Activated CD8-positive, alpha-beta memory T cell treated with anti-CD3 and anti-CD28 coated beads for 24 hours (primary cell): ENCODE data around the gene BOLA2B.
"Not testable (repeated sequence)": the region's sequence is repeated elsewhere in the genome, so short reads cannot be mapped to it uniquely, and the experiment has no call there.

Source experiments
- DNase-seq: peaks from one replicate; pipeline ENCODE4 v3.0.0-alpha.2; 2020

Gene BOLA2B

DNA sequence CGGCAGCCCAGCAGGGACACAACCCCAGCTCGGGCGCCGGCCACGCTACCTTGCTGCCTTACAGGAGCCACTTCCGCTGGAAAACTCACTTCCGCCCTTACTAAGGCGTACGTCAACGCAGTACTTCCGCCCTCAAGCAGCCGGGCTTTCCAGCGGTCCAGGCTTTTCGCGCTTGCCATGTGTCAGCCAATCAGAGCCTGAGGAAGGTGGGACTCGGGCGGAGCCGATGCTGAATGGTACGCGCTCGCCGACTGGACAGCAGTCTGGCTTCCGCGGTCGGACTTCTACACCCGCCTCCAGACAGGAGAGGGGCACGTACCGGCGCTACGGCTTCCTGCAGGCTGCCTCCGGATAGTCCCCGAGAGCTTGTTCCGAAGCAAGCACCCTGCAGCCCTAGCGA, at the start of gene BOLA2B, which contains the start of gene SLX1A:
Gene BOLA2B, minus strand, starts transcription at position 52 of the 400 bp plus-strand sequence. CDS start 71 bp downstream, outside the sequence.
Gene SLX1A, plus strand, starts transcription at position 261 of the 400 bp plus-strand sequence. CDS start 210 bp downstream, outside the sequence.
- DNase-seq = not testable (repeated sequence)

DNA sequence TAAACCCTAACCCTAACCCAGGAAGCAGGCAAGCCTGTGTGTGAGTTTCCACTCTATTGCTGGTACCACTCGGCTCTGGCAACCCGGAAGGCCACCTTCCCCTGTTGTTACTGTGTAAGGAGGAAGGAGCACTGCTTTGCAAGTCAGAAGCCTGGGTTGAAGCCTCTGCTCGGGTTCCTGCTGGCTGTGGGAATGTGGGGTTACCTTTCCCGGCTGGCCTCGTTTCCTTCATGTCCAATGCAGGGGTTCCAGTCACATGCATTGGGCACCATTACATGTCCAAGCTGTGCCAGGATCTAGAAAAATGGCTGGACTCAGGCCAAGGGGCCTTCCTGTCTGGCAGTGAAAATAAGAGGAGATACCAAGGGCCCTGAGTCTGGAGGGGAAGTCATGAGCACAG, 23.6 kb upstream of the BOLA2B start:
- DNase-seq = not testable (repeated sequence)

DNA sequence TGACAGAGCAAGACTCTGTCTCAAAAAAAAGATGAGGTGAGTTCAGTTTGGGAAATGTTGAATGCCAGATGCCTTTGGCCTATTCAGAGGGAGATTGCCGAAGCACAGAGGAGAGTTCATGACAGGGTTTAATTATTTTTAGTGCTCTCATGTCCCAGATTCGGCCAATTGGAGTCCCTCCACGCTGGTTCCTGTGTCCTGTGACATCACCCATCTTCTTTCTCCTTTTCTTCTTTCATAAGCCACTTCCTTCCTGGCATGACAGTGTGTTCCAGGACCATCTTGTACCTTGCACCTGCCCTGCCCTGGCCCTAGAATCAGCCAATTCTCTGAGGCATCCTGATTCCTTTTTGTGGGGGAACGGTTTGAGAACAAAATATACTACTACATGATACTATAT, 17.9 kb upstream of the BOLA2B start:
- not testable (repeated sequence) for DNase-seq

DNA sequence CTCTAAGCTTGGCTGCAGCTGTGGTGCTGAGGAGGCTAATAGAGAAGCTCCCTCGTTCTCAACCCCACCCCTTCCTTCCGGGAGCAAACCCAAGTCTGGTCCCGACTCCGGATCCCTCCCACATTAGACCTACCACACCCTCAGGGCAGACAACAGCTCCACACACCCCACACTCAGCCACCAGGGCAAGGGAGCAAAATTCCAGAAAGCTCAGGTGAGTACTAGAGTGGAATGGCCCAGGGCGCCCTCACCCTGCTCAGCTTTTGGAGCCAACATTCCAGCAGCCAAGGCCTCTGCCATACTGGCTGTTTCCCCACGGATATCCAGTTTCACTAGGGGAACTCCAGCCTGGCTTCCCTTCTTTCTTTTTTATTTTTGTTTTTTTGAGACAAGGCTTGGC, 15.6 kb upstream of the BOLA2B start:
- peak; percentile 53 for DNase-seq

DNA sequence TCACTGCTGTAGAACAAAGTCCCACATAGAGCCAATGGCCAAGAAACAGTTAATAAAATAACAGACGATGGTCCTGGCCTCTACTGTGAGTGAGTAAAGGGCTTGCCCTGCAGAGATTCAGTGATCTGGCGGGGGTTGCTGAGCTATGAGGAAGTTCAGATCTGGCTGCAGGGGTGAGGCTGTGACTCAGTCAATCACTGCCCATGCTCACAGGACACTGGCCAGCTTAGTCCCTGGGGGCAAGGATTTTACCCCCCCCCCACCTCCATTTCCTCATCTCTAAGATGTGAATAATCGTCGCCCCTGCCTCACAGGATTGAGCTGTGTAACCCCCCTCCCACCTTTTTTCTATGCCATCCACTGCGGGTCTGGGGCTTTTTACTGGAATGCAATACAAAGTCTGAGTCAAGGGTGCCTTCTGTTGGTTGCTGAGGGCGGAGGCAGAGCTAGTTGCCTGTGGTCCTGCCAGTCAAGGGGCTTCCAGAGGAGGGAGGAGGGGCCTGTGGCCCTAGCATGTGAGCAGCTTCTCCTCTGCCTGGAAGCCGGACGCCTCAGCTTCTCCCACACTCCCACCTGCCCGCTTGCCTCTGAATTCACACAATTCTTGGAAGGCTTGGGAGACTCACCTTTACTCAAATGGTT, 13.7 kb upstream of the BOLA2B start:
- peak; percentile 52 for DNase-seq

DNA sequence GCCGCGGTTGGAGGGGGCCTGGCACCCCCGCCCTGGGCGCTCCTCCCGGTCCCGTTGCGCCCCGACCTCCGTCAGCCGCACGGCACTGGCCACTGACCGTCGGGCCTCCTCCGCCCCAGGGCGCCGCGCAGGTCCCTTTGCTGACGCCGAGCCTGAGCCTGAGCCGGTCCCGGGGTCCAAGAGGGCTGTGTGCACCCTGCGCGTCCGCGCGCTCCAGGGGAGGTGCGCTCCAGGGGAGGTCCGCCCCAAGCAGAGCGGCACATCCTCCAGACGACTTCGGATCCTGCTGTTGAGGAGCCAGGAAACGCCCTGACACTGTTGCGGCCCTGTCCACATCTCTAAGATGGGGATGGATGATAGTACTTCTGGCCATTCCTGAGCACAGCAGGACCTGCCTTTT, 12.8 kb upstream of the BOLA2B start:
- DNase-seq = not testable (repeated sequence)

DNA sequence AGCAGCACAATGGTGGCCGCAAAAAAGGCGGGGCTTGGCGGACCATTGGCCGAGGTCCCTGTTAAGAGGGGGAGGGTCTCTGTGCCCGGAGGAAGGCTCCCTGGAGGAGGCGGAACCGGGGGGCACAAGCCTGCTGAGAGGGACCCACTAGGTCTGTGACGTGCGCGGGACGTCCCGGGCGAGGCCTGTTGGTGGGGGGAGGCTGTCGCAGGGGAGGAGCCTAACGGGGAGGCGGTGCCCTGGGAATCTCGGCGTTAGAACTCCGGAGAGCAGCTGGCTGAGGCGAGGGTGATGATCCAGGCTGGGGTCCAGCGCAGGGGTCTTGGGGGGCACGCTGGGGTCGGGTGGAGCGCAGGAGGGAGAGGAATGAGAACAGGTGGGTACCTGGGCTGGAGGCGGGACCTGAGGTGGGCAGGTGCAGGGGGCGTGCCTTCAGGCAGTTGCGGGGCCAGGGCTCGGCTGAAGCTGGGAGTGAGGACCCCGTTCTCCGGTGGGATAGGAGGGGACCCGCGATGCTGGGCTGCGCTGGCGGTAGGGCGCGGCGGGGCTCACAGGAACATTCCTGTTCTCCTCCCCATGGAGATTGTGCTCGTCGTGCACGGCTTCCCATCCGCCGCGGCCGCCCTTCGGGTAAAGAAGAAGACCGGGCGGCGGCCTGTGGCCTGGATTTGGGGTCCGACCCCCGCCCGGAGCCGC, 12.2 kb upstream of the BOLA2B start:
- peak; percentile 64 for DNase-seq

DNA sequence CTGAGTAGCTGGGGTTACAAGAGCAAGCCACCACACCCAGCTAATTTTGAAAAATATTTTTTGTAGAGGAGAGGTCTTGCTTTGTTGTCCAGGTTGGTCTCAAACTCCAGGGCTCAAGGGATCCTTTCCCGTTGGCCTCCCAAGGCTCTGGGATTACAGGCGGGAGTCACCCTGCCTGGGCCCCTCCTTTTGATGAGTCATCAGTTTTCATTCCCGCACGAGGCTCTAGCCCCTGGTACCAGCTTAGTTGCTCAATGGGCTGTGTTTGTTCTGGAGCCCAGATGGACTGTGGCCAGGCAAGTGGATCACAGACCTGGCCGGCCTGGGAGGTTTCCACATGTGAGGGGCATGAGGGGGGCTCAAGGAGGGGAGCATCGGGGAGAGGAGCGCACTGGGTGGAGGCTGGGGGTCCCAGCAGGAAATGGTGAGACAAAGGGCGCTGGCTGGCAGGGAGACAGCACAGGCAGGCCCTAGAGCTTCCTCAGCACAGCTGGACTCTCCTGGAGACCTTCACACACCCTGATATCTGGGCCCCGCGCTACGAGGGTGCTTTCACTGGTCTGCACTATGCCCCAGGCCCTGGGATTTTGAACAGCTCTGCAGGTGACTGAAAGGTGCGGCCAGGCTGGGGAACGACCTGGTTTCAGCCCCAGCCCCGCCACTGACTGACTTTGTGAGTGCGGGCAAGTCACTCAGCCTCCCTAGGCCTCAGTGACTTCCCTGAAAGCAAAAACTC, 6.3 kb upstream of the BOLA2B start:
- not testable (repeated sequence) for DNase-seq

DNA sequence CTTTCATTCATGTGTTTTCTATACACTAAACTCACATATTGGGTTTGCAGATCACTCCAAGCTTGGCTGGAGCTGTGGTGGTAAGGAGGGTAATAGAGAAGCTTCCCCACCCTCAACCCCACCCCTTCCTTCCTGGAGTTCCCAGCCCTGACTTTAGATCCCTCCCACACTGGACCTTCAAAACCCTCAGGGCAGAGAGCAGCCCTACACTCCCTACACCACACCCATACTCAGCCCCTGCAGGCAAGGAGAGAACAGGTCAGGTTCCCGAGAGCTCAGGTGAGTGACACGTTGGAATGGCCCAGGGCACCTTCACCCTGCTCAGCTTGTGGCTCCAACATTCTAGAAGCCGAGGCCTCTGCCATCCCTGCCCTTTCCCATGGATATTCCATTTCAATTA, 5.6 kb upstream of the BOLA2B start, which contains the start of gene SULT1A3:
Gene SULT1A3, plus strand, starts transcription at position 207 of the 400 bp plus-strand sequence. CDS start 1,474 bp downstream, outside the sequence.
- DNase-seq = not testable (repeated sequence)

DNA sequence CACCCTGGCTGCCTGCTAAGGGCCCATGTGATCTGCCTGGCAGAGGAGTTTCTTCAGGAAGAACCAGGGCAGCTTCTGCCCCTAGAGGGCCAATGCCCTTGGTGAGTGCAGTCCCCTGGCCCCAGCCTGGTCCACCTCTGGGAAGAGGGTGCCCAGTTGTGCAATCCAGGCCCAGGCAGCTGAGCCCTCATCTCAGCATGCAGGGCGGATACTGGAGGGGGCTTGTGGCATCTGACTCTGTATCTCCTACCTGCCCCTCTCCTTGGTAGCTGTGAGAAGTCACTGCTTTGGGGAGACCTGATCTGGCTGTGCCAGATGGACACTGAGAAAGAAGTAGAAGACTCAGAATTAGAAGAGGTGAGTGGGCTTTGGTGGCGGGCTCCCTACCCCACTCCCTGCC, 3.5 kb upstream of the BOLA2B start:
- DNase-seq = not testable (repeated sequence)

DNA sequence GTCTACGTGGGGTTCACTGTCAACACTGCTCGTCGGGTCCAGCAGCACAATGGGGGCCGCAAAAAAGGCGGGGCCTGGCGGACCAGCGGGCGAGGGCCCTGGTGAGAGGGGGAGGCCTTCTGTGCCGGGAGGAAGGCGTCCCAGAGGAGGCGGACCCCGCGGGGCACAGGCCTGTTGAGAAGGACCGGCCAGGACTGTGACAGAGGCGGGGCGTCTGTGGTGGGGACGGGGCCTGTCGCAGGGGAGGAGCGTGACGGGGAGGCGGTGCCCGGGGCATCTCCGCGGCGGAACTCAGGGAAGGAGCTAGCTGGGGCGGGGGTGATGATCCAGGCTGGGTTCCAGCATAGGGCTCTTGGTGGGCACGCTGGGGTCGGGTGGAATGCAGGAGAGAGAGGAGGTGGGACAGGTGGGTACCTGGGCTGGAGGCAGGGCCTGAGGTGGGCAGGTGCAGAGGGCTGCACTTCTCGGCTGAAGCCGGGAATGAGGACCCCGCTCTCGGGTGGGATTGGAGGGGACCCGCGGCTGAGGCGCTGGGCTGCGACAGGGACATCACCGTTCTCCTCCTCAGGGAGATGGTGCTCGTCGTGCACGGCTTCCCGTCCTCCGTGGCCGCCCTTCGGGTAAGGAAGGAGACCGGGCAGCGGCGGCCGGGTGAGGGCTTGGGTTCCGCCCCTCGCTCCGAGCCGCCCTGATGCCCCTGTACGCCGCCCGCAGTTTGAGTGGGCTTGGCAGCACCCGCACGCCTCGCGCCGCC, 883 bp upstream of the BOLA2B start:
- peak; percentile 69 for DNase-seq

DNA sequence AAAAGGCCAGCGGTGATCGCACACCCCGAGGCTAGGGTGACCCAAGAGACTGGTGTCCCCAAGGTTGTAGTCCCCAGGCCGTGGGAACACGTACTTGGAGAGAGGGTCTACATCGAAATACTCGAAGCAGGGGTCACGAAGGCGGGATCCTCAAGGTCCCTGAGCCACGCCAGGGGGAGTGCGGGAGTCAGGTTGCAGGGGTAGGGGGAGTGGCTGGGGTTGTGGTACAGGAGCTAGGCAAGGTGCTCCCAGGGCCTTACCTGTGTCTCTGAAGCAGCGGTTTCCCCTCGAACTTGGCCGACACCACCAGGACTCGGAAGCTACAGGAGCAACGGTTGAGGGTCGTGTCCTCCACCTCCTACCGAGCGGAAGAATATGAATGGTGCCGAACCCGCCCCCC, 368 bp downstream of the BOLA2B start:
- DNase-seq = not testable (repeated sequence)

DNA sequence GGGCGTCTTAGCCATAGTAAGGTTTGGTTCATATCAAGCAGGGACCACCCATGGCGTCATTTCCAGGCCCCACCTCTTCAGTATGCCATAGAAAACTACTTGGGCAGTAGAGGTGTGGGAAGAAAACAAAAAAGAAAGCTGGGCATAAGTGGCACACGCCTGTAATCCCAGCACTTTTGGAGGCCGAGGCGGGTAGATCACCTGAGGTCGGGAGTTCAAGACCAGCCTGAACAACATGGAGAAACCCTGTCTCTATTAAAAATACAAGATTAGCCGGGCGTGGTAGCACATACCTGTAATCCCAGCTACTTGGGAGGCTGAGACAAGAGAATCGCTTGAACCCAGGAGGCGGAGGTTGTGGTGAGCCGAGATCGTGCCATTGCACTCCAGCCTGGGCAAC, 2.3 kb downstream of the BOLA2B start:
- DNase-seq = not testable (repeated sequence)

DNA sequence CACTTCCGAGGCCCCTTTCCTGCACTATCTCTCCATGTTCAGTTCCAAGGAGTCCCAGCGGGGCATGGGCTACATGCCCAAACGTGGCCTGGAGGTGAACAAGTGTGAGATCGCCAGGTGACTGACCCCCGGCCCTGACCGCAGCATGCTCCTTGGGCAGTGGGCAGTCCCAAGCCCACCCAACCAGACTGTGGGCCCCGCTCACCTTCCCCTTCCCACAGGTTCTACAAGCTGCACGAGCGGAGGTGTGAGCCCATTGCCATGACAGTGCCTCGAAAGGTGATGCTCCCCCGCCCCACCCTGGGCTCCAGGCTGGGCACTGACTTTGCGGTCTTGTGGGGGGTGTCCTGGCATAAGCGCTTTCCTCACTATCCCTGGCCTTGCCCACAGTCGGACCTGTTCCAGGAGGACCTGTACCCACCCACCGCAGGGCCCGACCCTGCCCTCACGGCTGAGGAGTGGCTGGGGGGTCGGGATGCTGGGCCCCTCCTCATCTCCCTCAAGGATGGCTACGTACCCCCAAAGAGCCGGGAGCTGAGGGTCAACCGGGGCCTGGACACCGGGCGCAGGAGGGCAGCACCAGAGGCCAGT, 5.4 kb downstream of the BOLA2B start:
- peak; percentile 67 for DNase-seq

DNA sequence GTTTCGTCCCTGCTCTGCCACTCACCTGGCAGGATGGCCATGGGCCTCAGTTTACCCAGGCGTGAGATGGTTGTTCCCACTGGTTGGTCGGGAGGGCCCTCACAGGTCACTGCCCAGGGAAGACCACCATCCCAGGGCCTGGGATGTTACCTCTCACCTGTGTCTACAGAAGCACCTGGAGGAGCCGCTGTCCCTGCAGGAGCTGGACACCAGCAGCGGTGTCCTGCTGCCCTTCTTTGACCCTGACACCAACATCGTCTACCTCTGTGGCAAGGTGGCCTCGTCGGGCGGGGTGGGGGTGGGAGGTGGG, 6.0 kb downstream of the BOLA2B start:
- DNase-seq = no peak

DNA sequence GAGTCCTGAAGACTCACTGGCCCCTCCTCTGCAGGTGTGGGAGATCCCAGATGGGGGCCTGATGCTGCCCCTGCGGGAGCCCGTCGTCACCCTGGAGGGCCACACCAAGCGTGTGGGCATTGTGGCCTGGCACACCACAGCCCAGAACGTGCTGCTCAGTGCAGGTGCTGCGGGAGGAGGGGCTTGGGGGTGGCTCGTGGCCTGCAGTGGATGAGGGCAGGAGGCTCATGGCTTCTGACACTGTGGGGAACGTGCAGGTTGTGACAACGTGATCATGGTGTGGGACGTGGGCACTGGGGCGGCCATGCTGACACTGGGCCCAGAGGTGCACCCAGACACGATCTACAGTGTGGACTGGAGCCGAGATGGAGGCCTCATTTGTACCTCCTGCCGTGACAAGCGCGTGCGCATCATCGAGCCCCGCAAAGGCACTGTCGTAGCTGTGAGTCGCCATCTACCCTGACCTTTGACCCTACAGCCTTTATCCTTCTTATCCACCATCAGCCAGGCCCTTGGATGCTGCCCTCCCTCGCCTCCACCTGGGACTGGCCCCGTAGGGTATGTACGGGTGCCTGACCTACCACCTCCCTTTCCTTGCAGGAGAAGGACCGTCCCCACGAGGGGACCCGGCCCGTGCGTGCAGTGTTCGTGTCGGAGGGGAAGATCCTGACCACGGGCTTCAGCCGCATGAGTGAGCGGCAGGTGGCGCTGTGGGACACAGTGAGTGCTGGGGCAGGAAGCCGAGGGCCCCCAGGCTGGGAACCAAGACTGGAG, 6.5 kb downstream of the BOLA2B start:
- peak; percentile 97 for DNase-seq

DNA sequence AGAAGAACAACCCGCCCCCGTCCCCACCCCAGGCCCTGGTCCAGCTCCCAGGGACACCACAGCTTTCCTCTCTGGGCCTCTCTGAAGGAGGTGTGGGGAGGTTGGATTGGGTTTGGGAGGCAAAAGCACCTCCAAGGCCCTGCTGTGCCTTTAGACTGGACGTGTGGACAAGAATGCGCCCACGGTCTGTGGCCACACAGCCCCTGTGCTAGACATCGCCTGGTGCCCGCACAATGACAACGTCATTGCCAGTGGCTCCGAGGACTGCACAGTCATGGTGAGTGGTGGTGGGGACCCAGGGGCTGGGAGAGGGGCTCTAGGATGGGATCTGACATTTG, 7.1 kb downstream of the BOLA2B start:
- DNase-seq = peak; percentile 84

DNA sequence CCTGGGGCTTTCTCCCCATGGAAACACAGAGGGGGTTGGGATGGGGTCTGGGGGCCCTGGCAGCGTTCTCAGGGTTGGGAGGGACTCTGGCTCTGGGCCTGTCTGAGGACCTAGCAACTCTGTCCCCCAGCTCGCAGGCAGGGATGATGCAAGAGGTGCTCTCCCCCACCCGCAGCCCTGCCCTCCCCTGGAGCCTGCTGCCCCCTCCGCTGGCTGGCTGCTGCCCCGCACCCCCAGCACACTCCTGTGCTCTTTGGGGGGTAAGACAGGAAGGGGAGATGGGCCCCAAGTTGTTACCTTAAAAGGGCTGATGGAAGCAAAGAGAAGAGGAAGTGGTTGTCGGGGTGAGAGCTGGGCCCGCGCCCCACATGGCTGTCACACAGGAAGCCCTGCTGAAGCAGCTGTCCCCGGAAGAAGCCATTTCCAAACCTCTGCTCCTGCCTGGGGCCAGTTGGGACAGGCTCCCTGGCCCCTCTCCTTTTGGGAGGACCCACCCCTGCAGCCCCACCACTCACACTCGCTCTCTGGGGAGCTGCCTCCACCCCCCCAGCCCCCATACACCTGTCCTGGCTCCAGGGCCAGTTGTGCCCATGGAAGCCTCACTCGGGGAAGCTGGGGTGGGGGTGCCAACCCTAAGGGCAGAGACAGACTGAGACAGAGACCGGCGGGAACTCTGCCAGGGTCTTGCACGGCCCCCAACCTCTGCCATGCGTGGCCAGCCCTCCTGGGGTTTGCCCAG, 7.6 kb downstream of the BOLA2B start:
- peak; percentile 92 for DNase-seq

DNA sequence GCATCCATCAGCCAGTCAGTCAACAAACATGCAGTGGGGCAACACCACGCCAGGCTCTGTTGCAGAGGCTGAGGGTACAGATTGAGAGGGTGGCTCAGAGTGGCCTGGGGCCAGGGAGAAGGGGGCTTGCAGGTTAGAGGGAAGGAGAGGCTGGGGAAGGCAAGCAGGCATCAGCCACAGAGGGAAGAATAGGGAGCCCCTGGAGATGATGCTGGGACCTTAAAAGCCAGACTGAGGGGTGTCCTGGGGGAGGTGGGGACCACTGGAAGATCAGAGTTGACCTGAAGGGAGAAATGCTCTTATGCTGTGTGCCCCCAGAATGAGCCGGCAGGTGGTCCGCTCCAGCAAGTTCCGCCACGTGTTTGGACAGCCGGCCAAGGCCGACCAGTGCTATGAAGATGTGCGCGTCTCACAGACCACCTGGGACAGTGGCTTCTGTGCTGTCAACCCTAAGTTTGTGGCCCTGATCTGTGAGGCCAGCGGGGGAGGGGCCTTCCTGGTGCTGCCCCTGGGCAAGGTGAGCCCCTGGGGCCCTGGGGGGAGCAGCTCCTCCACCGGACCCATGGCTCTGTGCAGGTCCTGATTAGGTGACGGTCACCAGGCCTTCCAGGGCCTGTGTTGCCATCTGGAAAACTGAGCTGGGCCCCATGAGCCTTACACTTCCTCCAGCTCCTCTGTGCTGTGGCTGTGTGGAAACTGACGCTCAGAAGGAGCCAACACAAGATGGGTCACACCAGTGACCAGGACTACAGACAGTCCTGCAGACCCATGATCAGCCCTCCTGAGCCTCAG, 8.4 kb downstream of the BOLA2B start:
- peak; percentile 82 for DNase-seq
